Mucosa of rectum (tissue), 2 donors: Measurements from ENCODE around the gene TCEANC2.

ENCODE experiments used
- H3K27ac ChIP-seq, 2 donors: one replicate each; pipeline ENCODE4 v1.7.0; 2013; ENCODE audit warnings: inconsistent platforms in 2 of 2, low read depth in 2 of 2, low read length in 2 of 2
- H3K27me3 ChIP-seq, 2 donors: one replicate each; pipeline ENCODE4 v1.7.0; 2013; ENCODE audit warnings: low read length in 2 of 2; ENCODE audit not compliant: control insufficient read depth in 2 of 2, insufficient read depth in 2 of 2
- H3K36me3 ChIP-seq, 2 donors: one replicate each; pipeline ENCODE4 v1.7.0; 2013; ENCODE audit warnings: low read length in 2 of 2; ENCODE audit not compliant: control insufficient read depth in 2 of 2, insufficient read depth in 2 of 2
- H3K4me1 ChIP-seq, 2 donors: one replicate each; pipeline ENCODE4 v1.7.0; 2013; ENCODE audit warnings: low read length in 2 of 2, mild to moderate bottlenecking in 1 of 2; ENCODE audit not compliant: control insufficient read depth in 2 of 2, insufficient read depth in 2 of 2
- H3K4me3 ChIP-seq, 2 donors: one replicate each; pipeline ENCODE4 v1.7.0; 2013; ENCODE audit warnings: low read length in 2 of 2
- H3K9ac ChIP-seq, 2 donors: one replicate each; pipeline ENCODE4 v1.7.0; 2013; ENCODE audit warnings: low read length in 2 of 2, low read depth in 1 of 2, mild to moderate bottlenecking in 1 of 2
- H3K9me3 ChIP-seq, 2 donors: one replicate each; pipeline ENCODE4 v1.7.0; 2013; ENCODE audit warnings: low read length in 2 of 2; ENCODE audit not compliant: control insufficient read depth in 2 of 2
- donor health status: healthy.
- donor health status: Normal muscosa, but diverticular disease.

Gene TCEANC2

DNA sequence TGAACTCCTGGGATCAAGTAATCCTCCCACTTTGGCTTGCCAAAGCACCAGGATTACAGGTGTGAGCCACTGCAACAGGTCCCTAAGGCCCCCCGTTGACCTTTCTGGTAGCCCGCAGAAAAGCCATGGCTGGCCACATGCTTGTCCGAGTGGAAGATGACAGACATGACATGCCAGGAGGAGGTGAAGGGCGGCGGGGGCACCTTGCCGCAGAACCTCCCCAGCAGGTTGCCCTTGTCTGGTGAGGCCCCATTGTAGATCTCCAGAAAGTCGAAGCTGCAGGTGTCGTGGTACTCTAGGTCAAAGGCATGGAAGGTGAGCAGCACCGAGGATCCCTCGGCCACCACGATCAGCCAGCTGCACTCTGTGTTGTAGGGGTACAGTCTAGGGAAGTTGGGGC is 91.0 kb downstream of the TCEANC2 start:
- Histone ChIP-seq H3K9me3 (no peaks in the 10 kb centered on the region), H3K4me3 (no peak overlapping the region), H3K27me3 (no peaks in the 10 kb centered on the region), H3K36me3 (no peaks in the 10 kb centered on the region), H3K9ac (no peak overlapping the region), H3K4me1 (no peaks in the 10 kb centered on the region), H3K27ac (no peak overlapping the region)

DNA sequence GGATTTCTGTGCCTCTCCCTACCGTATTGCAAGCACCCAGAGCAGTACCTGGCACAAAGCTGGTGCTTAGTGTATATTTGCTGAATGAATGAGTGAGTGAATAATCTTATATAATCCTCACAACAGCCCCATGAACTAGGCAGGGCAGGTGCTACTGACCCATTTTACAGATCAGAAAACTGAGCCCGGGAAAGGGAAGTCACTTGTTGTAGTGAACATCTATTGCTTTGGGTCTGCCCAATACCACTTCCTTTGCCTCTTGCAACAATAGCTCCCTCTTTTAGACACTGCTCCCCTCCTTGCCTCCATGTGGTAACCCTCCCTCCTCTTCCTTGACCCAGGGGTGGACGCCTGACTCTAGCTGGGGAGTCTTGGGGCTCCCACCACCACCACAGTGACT is 96.3 kb downstream of the TCEANC2 start:
- Histone ChIP-seq H3K4me3 (no peak overlapping the region), H3K27ac (no peak overlapping the region), H3K9ac (no peak overlapping the region), H3K36me3 (no peaks in the 10 kb centered on the region), H3K9me3 (no peaks in the 10 kb centered on the region), H3K27me3 (no peaks in the 10 kb centered on the region), H3K4me1 (peaks cover 3 to 8% of the 10 kb centered on the region in 2 donors)

DNA sequence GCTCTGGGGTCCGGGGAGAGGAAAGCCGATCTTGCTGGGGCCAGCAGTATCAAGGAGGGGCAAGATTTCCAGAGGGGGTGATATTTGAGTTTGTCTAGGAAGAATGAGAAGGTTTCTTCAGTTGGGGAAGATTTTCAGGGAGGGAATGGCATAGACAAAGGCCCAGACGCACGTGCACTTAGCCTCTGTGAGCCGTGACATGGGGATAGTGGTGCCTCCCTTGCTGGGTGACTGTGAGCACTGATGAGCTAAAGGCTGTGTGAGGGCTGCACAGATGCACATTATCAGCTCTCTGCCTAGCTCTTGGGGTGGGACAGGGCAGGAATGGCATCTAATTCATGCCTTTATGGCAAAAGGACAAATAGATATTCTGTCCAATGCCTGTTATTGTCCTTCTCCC is 97.6 kb downstream of the TCEANC2 start:
- Histone ChIP-seq H3K4me1 (peaks cover 3 to 8% of the 10 kb centered on the region in 2 donors), H3K27me3 (no peaks in the 10 kb centered on the region), H3K9me3 (no peaks in the 10 kb centered on the region), H3K36me3 (no peaks in the 10 kb centered on the region), H3K27ac (no peak overlapping the region), H3K4me3 (no peak overlapping the region), H3K9ac (no peak overlapping the region)

DNA sequence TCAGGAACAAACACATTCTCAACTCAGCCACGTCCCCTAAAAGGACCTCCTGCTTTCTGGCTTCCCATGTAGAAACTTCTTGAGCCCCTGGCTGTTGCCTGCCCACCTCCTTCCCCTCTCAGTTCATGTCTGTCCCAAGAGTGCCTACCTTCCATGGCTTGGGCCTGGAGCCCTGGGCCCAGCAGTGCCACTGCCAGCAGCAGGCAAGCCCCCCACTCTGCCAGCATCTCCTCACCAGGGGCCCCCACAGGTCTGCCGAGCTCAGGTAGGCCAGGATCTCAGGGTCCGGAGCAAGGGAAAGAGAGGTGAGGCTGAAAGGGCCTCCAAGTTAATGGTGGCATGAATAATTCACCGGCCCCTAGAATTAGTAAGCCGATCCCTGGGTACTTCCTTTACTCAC is 99.3 kb downstream of the TCEANC2 start, which contains the start of gene CDCP2:
CDCP2 (minus strand) TSS at position 305 of the 400 bp plus-strand sequence; CDS start at position 227, 78 bp downstream.
- H3K27me3 ChIP-seq: no peaks in the 10 kb centered on the region
- peaks cover 3 to 10% of the 10 kb centered on the region in 2 donors for H3K4me1 ChIP-seq
- no peak within 1 kb of the TSS for H3K27ac ChIP-seq
- H3K9me3 ChIP-seq: no peaks in the 10 kb centered on the region
- no peak within 1 kb of the TSS for H3K4me3 ChIP-seq
- no peaks in the 10 kb centered on the region for H3K36me3 ChIP-seq
- H3K9ac ChIP-seq: no peak within 1 kb of the TSS

DNA sequence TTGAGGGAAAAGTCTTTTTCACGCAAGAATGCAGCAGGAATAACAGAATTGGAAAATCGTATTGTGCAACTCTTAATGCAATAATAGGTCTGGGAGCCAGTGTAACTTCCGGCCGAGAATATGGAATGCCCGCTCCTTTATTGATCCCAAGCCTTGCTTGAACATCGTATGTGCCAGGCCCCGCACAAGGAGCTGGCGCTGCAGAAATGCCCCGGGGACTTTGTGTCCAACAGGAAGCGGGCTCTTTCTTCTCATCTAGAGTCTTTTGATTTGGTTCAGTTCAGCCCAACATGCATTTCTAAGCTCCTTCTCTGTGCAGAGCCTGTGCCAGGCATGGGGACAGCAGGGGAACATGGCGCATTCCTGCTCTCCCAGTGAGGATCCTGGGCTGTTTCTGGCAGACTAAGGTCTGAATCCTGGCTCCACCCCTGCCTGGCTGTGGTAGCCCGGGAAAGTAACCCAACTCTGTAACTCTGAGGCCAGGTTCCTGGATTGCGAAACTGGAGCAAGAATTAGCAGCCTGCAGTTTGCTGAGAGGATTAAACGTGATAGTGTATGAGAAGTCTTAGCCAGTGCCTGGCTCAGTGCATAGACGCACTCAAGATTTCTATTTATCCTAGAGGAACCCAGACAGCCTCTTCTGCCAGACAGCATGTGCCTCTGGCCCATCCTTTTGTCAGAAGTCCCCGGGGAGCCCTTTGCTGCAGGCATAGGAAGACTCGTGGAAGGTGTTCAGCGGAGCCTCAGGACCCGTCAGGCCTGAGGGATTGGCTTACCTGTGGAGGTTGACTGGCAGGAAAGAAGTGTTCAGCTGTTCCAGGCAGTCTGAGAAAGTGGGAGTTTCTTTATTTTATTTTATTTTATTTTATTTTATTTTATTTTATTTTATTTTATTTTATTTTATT is 100.4 kb downstream of the TCEANC2 start:
- Histone ChIP-seq H3K4me1 (peaks cover 3 to 14% of the 10 kb centered on the region in 2 donors), H3K27me3 (no peaks in the 10 kb centered on the region), H3K36me3 (no peaks in the 10 kb centered on the region), H3K9ac (no peak overlapping the region), H3K27ac (no peak overlapping the region), H3K9me3 (no peaks in the 10 kb centered on the region), H3K4me3 (no peak overlapping the region)
